ENCODE results near the gene FAM83F.
"Not testable (repeated sequence)": the region's sequence is repeated elsewhere in the genome, so short reads cannot be mapped to it uniquely, and the experiment has no call there.

FAM83F gene

DNA sequence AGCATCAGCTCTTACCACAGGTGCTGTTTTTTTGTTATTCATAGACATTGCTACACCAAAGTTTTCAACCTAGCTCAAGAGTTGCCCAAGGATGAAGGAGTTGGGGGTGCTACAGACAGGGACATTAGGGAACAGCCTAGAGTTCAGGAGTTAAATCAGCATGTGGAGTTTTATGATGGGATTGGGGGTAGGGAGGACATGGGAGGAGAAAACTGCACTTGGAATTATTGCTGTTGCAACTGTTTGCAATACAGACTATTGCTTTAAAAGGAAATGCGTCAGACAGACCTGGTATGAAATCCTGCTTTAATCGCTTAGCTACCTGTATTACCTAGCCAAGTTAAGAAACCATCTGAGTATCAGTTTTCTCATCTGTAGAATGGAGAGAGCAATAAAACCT lies 28.3 kb upstream of the FAM83F start:
- no peak for DNase-seq (ENCODE audit: low spot score)

DNA sequence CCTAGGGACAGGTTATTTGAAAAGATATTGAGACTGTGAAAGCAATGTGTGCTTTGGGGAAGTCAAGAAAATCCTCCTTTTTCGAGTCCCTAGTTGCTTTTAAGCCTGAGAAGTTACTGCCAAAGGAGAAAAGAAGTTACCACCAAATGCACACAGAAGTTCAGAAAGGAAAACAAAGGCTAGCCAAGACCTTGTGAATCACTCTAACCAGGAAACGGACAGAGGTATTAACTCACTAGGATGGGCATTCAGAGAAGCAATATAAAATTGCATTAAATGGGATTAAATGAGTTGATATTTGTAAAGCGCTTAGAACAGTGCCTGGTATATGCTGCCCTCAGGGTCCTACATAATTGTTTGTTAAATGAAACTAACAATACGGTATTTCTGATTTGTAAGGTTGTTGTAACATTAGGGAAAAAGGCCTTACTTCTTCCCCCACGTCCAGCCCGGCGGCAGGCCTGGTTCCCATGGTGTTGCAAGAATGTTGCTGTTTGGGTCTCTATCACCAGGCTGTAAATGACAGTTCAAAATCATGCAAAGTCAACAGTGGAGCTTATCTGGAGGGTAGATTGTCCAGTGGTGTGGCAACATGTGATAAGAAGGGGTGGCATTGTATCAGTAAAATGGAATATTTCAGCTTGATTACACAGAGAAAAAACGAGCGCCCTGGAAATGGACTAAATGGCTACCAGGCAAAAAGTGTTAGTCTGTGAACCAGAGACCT lies 27.5 kb upstream of the FAM83F start:
- DNase-seq (ENCODE audit: low spot score) = peak; percentile 48

DNA sequence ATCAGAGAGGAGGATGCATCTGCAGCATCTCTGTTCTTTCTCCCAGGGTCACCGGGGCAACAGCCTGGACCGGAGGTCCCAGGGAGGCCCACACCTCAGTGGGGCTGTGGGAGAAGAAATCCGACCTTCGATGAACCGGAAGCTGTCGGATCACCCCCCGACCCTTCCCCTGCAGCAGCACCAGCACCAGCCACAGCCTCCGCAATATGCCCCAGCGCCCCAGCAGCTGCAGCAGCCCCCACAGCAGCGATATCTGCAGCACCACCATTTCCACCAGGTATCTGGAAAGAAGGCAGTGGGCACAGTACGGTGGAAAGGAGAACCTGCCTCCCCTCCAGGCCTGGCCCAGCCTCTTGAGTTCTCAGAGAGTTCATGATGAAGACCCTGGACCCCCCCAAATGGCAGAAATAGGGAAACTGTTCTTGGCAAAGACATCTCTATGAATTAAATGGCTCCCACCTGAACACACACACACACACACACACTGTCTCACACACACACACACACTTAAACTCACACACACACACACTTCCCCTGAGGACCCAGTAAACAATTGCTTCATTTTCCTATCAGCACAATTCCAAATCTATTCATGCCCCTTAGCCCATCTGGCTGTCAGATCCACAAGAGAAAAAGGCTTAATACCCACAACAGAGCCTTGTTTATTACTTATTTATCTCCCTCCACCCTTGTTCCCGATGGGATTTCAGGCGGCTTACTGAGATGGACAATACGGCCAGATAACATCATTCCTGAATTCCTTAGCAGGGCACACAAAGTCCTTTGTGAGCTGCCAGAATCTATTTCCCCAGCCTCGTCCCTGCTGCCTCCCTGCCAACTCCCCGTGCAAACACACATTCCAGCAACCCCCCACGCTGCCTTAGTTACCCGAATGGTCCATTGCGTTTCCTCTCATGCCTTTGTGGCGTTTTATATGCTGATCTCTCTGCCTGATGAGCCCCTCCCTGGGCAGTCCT lies 26.5 kb upstream of the FAM83F start:
- DNase-seq (ENCODE audit: low spot score) = peak; percentile 48

DNA sequence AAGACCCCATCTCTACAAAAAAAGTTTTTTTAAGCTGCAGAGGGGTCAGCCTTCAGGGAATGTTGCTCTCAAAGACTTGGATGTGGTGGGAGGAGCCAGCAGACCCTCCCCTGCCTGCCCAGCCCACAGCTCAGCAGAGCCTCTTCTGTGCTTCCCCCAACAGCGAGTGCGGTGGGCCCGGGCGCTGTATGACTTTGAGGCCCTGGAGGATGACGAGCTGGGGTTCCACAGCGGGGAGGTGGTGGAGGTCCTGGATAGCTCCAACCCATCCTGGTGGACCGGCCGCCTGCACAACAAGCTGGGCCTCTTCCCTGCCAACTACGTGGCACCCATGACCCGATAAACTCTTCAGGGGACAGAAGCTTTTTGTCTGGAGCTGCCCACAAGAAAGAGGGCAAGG lies 24.0 kb upstream of the FAM83F start:
- no peak for DNase-seq (ENCODE audit: low spot score)

DNA sequence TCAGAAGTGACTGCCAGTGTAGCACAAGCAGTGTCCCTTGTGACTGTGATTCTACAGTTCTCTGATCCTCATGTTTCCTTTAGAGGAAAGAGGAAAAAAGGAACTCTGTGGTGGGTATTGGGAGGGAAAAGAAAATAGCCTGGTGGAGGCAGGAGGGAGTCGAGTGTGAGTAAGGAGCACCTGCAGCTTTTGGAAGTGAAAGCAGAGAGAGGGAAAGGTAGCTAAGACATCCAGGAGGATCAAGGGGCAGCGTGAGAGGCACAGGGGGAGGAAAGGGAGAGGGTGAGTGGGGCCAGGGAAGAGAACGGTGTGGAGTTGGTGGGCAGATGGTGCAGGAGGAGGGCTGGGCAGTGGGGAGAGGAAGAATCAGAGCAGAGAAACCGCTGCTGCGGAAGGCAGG lies 22.1 kb upstream of the FAM83F start:
- DNase-seq (ENCODE audit: low spot score) = no peak

DNA sequence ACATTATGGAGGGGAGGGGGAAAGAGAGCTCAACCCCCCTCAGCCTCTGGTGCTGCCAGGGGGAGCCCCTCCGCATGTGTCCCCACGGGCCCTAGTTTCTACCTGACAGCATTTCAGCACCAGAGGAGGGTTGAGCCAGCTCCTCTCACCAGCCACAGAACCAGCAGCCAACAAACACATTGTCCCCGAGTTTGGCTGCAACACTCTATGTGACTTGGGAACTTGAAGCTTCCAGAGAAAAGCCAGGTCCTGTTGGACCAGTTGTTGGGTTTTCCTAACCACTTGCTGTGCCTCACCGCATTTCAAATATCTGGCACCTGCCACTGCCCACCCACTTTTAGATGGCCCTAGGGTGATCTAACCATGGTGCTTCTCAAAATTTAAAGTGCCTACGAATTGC lies 21.1 kb upstream of the FAM83F start:
- no peak for DNase-seq (ENCODE audit: low spot score)

DNA sequence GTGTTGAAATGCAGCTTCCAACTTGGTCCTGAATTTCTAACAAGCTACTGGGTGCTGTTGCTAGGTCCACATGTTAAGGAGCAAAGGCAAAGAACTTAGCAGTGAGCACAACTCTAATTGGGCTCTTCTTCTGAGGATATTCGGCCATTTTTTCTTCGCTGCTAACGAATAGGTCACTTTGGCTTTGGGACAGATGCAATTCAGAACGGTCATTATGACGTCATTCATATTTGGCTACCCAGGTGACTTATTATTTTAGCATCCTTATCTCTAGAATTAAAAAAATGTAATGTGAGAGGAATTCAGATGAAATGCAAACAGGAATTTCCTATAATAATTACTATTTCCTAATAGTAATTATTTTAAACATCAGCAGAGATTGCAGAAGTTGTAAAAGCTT lies 20.7 kb upstream of the FAM83F start:
- DNase-seq (ENCODE audit: low spot score) = no peak

DNA sequence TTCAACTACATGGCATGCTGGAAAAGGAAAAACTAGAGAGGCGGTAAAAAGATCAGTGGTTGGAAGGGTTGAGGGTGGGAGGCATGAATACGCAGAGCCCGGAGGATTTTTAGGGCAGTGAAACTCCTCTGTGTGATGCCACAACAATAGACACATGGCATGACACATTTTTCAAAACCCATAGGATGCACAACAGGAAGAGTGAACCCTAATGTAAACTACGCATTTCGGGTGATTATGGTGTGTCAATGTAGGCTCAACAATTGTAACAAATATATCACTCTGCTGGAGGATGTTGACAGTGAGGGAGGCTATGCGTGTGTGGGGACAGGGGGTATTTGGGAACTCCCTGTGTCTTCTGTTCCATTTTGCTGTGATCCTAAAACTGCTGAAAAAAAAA lies 15.7 kb upstream of the FAM83F start:
- DNase-seq (ENCODE audit: low spot score) = no peak

DNA sequence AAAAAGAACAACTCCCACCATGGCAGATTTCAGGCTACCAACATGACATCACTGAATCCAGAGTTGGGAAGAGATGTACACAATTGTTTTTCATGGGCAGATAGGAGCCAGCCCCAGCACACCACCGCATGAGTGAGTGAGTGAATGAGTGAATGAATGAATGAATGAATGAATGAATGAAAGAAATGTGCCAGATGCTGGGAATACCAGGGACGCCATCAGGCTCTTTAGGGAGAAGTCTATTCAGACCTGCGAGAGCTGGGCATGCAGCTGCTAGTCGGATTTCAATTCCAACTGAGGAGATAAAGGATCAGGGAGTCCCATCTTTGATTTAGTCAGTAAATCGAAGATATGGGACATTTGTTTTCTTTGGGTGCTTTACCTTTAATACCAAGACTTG lies 15.3 kb upstream of the FAM83F start:
- no peak for DNase-seq (ENCODE audit: low spot score)

DNA sequence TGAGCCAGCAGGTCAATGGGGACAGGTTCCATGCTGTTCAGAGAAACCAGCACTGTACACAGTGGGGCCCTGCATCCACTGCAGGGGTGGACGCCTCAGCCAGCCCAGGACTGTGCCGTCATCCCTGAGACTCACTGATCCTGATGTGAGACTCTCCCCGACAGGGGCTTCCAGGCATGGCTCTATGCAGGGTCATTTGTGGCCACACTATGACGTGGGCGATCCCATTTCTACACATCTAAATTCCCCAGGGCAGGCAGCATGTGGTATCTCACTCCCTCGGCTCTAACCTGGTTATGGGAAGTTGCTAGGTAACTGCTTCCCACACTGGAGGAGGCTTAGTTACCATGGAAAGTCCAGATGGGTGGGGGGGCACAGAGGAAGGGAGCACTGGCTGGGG lies 14.2 kb upstream of the FAM83F start:
- no peak for DNase-seq (ENCODE audit: low spot score)

DNA sequence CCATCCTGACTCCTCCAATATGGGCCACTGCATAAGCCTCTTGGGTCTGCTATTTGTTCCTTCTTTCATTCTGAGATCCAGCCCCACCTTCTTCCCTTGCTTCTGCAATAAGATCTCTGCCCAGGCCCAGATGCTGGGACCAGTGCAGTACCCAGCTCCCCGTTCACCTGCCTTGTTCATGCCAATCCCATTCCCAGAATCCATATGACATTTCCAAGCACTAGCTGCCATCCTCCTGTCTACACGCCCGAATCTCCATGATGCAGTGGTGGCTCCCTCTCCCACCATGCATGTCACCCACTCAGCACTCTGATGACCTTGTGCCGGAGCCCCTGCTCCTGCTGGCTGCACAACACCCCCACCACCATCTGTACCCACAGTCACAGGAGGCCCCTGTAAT lies 11.4 kb upstream of the FAM83F start:
- DNase-seq (ENCODE audit: low spot score) = no peak

DNA sequence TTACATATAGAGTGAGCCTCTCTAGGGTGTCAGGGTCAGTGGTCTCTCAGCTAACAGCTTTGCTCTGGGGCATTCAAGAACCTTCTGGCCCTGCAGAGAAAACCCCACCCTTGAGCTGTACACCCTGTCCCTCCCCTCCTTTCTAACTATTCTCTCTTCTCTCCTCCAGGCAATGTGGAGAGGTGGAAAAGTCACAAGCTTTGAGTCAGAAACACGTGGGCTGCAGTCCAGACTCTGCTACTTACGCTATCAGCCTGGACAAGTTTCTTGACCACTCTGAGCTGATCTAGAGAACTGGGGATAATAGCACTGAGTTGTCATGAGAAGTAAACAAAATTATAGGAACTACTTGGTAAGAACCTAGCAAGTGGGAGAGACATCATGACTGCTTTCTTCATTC lies 10.7 kb upstream of the FAM83F start:
- no peak for DNase-seq (ENCODE audit: low spot score)

DNA sequence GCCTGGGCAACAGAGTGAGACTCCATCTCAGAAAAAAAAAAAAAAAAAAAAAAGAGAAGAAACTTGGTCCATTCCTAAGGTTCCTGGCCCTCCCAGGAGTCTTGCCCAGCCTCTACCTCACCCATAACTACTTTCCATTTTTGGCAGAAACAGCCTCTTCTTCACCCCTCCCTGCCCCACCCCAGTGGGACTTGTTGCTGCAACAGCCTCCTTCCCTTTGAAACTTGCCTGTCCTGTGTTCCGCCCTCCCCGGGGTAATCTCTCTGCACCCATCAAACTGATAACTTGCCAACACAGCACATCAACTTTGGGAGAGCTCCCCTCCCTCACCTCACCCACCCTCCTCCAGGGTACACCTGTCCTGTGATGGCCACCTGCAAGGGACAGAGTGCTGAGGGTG lies 10.0 kb upstream of the FAM83F start:
- DNase-seq (ENCODE audit: low spot score) = no peak

DNA sequence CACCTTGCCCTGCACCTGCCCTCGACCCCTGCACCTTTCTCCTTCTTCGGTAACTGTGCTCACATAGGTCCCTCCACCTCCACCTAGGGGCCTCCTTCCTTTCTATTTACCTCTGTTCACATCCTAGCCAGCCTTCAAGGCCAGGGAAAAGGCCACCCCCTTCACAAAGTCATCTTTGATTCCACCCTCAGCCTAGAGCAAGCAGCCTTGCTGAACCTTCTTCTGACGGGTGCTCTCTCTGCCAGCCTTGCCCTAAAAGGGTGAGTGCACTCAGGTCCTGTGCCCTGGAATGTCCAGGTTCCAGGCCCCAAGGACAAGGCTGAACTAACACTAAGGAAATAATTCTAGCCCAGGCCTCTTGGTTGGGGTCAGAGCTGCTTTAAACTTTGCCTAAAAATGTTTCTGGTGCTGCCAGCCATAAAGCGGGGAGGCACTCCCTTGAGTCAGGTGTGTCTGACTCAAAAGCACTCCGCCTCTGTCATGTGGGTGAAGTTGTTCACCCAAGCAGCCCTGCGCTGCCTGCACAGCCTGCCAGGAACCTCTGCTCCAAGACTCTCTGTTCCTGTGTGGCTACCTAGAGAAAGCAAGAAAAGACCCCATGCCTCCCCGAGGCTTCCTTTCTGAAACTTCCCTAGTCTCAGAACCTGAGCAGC lies 9.2 kb upstream of the FAM83F start:
- DNase-seq (ENCODE audit: low spot score) = no peak

DNA sequence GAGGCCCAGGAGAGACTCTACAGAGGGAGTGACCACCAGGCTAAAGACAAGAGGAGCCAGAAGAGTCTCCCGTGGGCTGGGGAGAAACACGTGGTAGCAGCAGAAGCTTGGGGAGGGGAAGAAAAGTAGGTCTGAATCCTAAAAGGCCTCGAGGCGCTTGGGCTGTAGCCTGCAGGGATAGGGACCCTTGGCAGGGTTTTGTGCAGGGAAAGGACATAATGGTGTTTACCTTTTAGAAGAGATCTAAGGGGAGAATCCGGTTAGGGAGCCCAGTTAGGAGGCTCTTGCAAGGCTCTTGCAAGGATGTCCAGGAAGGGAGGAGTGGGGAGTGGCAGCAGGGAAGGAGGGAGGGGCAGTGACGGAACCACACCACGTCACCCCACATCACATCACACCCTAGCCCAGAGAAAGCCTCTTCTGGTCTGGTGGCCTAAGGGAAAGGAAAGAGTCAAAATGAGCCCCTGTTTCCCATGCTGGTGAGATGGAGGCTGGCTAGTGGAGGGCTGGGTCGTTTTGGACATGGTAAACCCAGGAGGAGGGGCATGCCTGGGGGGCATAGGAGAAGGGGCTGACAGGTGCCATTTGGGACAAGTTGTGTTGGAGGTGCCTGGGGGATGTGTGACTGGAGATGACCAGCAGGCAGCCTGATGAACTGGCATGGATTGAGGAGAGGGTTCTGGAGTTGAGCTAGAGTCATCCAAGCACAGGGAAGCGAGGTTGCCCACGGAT lies 6.2 kb upstream of the FAM83F start:
- no peak for DNase-seq (ENCODE audit: low spot score)

DNA sequence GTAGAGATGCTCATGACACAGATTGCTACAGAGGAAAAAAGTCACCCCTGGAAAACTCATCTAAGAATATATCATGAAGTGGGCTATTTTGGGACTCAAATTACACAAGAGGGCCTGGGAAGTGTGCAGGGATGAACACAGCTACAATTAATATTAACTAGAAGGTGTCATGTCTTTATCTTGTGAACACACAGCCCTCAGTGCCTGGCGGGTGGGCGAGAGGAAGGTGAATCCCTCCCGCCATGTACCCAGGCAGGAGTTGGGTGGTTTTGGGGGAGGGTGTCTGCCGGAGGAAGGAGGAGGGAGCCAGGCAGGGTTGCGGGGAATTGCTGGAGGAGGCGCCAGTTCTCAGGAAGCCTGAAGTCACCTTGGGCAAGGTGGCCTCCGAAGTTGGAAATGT lies 5.1 kb upstream of the FAM83F start:
- DNase-seq (ENCODE audit: low spot score) = no peak

DNA sequence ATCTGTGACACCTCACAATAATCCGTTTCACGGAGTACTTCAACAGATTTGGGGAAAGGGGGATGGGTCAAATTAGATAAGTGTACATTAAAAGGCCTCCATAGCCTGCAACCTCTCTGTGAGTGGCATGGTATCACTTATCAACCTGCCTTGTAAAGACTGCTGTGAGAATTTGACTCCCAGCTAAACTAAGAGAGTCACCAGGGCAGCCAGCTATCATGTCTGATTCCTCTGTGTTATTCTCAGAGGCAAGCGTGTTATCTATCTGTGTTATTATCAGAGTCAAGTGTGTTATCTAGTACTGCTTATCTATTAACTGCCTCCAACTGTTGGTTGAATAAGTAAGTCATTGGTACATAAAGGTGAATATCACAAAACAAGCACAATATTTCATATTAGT lies 4.1 kb upstream of the FAM83F start:
- no peak for DNase-seq (ENCODE audit: low spot score)

DNA sequence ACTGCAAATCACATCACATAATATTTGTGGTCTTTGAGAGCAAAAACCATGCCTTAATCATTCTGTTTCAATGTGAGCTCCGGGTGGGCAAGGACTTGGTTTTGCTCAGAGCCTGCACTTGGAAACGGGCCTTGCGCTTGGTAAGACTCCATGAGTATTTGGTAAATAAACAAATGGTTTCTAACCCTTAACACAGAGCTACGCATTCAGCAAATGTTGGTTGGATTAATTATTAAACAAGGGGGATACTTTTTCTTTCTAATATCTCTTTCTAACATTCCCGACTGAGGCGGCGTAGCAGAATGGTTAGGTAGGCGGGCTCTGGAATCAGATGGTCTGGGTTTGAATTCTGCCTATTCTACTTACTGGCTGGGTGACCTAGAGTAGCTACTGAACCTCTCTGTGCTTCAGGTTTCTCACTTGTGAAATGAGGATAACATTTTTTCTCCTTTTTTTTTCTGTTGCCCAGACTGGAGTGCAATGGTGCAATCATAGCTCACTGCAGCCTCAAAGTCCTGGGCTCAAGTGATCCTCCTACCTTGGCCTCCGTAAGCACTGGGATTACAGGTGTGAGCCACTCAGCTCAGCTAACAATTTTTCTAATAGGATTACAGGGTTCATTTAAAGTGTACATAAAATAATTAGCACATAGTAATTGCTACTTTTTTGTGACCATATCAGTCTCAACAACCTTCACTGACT lies 3.4 kb upstream of the FAM83F start:
- no peak for DNase-seq (ENCODE audit: low spot score)

DNA sequence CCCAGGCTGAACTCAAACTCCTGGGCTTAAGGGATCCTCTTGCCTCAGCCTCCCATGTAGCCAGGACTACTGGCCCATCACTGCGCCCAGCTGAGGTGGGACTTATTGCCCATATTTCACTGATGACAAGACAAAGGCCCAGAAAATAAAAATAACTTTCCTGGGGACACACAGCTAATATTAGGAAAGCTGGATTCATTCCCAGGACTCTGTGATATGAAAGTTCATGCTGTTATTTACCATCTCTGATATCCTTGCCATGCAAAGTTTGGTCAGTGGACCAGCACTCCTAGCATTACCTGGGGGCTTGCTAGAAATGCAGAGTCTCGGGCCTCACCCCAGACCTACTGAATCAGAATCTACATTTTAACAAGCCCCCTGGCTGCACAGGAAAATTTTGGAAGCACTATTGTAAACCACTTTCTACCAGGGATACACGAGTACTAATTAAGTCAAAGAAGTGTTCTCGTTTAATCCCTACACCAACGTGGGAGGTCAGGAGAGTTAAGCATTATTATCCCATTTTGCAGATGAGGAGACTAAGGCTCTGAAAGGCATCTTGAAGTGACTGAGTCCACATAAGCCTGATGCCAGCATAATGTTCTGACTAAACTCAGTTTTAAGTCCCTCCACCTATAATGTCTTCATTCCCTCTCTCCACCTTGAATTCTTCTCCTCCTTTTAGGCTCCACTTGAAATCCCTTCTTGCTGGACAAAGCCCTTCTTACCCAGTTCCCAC lies 2.5 kb upstream of the FAM83F start:
- DNase-seq (ENCODE audit: low spot score) = no peak

DNA sequence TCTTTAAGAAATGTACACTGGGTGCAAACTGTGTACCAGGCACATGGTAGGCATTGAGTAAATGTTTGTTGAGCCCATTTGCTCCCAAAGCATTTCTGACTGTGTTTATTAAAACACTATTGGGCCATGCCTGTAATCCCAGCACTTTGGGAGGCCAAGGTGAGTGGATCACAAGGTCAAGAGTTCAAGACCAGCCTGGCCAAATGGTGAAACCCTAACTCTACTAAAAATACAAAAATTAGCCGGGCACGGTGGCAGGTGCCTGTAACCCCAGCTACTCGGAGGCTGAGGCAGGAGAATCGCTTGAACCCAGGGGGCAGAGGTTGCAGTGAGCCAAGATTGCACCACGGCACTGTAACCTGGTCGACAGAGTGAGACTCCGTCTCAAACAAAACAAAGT lies 1.9 kb upstream of the FAM83F start:
- DNase-seq (ENCODE audit: low spot score) = not testable (repeated sequence)

DNA sequence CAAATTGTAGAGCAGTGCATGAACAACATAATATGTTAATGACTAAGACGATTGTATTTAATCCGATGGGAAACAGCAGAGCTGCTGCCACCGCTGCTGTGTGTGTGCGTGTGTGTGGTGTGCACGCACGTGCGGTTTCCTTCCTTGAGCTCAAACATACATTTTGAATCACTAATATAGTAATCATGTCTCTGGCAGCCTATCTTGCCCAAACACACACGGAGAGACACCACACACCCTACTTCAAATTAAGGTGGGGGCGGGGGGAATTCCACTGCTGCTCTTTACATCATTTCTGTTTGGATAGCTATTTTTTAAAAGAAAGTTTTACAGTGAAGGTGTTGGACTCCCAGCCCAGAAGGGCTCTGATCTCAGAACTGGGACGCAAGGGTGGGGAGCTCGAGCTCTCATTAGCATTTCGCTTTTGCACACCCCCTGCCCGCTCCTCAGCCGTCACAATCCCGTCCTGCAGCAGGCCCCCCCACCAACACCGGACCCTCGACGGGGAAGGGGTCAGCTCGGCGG lies 651 bp upstream of the FAM83F start:
- no peak for DNase-seq (ENCODE audit: low spot score)
